ENCODE data around the gene GATAD2A. TPM values are rescaled to one million over a fixed set of nuclear protein-coding genes. Genes with fewer than 3 reads are reported as not detected.

The GATAD2A gene
- total and polyA plus RNA-seq, 2 donors from 2014 or later: 18.0 to 91.0 TPM

- Histone ChIP-seq H3K4me3 (ENCODE audit: low read length in 3 of 3) (peak overlapping the region in 1 of 3 donors; percentile 2), H3K27ac (ENCODE audit: low read depth in 2 of 2, low read length in 2 of 2) (no peak overlapping the region), H3K9ac (ENCODE audit: low read length in 3 of 3) (peak overlapping the region in 2 of 3 donors; percentile 15 to 20), H3K27me3 (ENCODE audit: control insufficient read depth, insufficient read depth, low read length) (no peaks in the 10 kb centered on the region), H3K9me3 (ENCODE audit: control insufficient read depth in 2 of 3, insufficient read depth in 1 of 3, low read length in 3 of 3) (no peaks in the 10 kb centered on the region), H3K4me1 (ENCODE audit: control insufficient read depth in 2 of 3, insufficient read depth in 2 of 3, low read depth in 1 of 3, low read length in 3 of 3) (peaks cover 0 to 10% (median 8%) of the 10 kb centered on the region in 3 donors), H3K36me3 (ENCODE audit: control insufficient read depth in 2 of 3, insufficient read depth in 3 of 3, low read length in 3 of 3) (no peaks in the 10 kb centered on the region)
- intact Hi-C loops (cut with DNase I): no loop called here
- peak in 3 of 5 donors; percentile 10 to 48 (median 23) for DNase-seq
- FAIRE-seq: no peak
- TF ChIP-seq CTCF (IDR thresholded peaks at IDR 0.05; ENCODE audit: borderline replicate concordance, extremely low read depth, insufficient read depth): no peak
Measured at GRCh38 chr19:19399733-19400433, 5.6 kb upstream of the GATAD2A start.

- Histone ChIP-seq H3K27me3 (ENCODE audit: control insufficient read depth, insufficient read depth, low read length) (no peaks in the 10 kb centered on the region), H3K4me1 (ENCODE audit: control insufficient read depth in 2 of 3, insufficient read depth in 2 of 3, low read depth in 1 of 3, low read length in 3 of 3) (peaks cover 0 to 18% (median 16%) of the 10 kb centered on the region in 3 donors), H3K27ac (ENCODE audit: low read depth in 2 of 2, low read length in 2 of 2) (no peak overlapping the region), H3K9ac (ENCODE audit: low read length in 3 of 3) (no peak overlapping the region), H3K4me3 (ENCODE audit: low read length in 3 of 3) (no peak overlapping the region), H3K36me3 (ENCODE audit: control insufficient read depth in 2 of 3, insufficient read depth in 3 of 3, low read length in 3 of 3) (no peaks in the 10 kb centered on the region), H3K9me3 (ENCODE audit: control insufficient read depth in 2 of 3, insufficient read depth in 1 of 3, low read length in 3 of 3) (no peaks in the 10 kb centered on the region)
- no peak for TF ChIP-seq CTCF (IDR thresholded peaks at IDR 0.05; ENCODE audit: borderline replicate concordance, extremely low read depth, insufficient read depth)
- intact Hi-C loops (cut with DNase I): no loop called here
- FAIRE-seq (no peak), DNase-seq (peak in 1 of 5 donors; percentile 14)
Measured at GRCh38 chr19:19402656-19403372, 2.7 kb upstream of the GATAD2A start.

- Histone ChIP-seq H3K4me3 (ENCODE audit: low read length in 3 of 3) (no peak overlapping the region), H3K27ac (ENCODE audit: low read depth in 2 of 2, low read length in 2 of 2) (no peak overlapping the region), H3K9me3 (ENCODE audit: control insufficient read depth in 2 of 3, insufficient read depth in 1 of 3, low read length in 3 of 3) (no peaks in the 10 kb centered on the region), H3K4me1 (ENCODE audit: control insufficient read depth in 2 of 3, insufficient read depth in 2 of 3, low read depth in 1 of 3, low read length in 3 of 3) (peaks cover 0 to 18% (median 16%) of the 10 kb centered on the region in 3 donors), H3K27me3 (ENCODE audit: control insufficient read depth, insufficient read depth, low read length) (no peaks in the 10 kb centered on the region), H3K36me3 (ENCODE audit: control insufficient read depth in 2 of 3, insufficient read depth in 3 of 3, low read length in 3 of 3) (no peaks in the 10 kb centered on the region), H3K9ac (ENCODE audit: low read length in 3 of 3) (no peak overlapping the region)
- peak in 2 of 5 donors; percentile 37 to 46 for DNase-seq
- no peak for FAIRE-seq
- intact Hi-C loops (cut with DNase I): no loop called here
- no peak for TF ChIP-seq CTCF (IDR thresholded peaks at IDR 0.05; ENCODE audit: borderline replicate concordance, extremely low read depth, insufficient read depth)
Measured at GRCh38 chr19:19403373-19403901, 2.0 kb upstream of the GATAD2A start.

Data from kidney (tissue), 14 donors.